PC-9 (cell line): ENCODE measurements around the gene RYR2. TPM values are rescaled to one million over a fixed set of nuclear protein-coding genes. Genes with fewer than 3 reads are reported as not detected.

Experiments used
- BruUV-seq: library from RNA; stranded (reverse); fragments of 400-500 nt; replicated peaks from 2 replicates; lab custom pipeline; 2021; lab: Mats Ljungman, UMichigan
- CTCF ChIA-PET: fragments of 300-600 bp; sonication (Branson Sonifier 250); formaldehyde crosslinking; loops from one replicate; lab custom pipeline; 2022; ENCODE audit warnings: antibody characterized with exemption; lab: Charles Lee
- POLR2A ChIA-PET: fragments of 300-600 bp; sonication (Branson Sonifier 250); formaldehyde crosslinking; loops from one replicate; lab custom pipeline; 2022; ENCODE audit warnings: antibody characterized with exemption; ENCODE audit not compliant: unreplicated experiment; lab: Charles Lee
- DNase-seq, 2 experiments: peaks; one replicate each; pipeline versions ENCODE4 v3.0.0 to v3.0.0-alpha.2; 2015 to 2022; ENCODE audit warnings: mixed read lengths in 1 of 2
- H2AFZ ChIP-seq: fragments of 200-600 bp; sonication (generic); 2 replicates; pipeline ENCODE4 v1.8.1; 2017; ENCODE audit warnings: antibody characterized with exemption
- H3F3A ChIP-seq: fragments of 200-600 bp; sonication (generic); 2 replicates; pipeline ENCODE4 v1.8.1; 2017; ENCODE audit warnings: antibody characterized with exemption, mild to moderate bottlenecking, low read depth; ENCODE audit not compliant: insufficient read depth
- H3K27ac ChIP-seq: fragments of 200-600 bp; sonication (generic); 2 replicates; pipeline ENCODE4 v1.6.1; 2016; ENCODE audit warnings: mixed run types
- H3K27me3 ChIP-seq: fragments of 200-600 bp; sonication (generic); 2 replicates; pipeline ENCODE4 v1.6.1; 2016; ENCODE audit warnings: low read depth, mixed run types; ENCODE audit not compliant: insufficient read depth
- H3K36me3 ChIP-seq: fragments of 200-600 bp; sonication (generic); 2 replicates; pipeline ENCODE4 v1.6.1; 2016; ENCODE audit warnings: low read depth, mixed run types
- H3K4me1 ChIP-seq: fragments of 200-600 bp; sonication (generic); replicated peaks from 2 replicates; pipeline ENCODE4 v1.6.1; 2016; ENCODE audit warnings: mixed run types; ENCODE audit not compliant: insufficient read depth
- H3K4me2 ChIP-seq: fragments of 200-600 bp; sonication (generic); 2 replicates; pipeline ENCODE4 v1.6.1; 2017; ENCODE audit warnings: mixed run types
- H3K4me3 ChIP-seq: fragments of 200-600 bp; sonication (generic); 2 replicates; pipeline ENCODE4 v1.6.1; 2016; ENCODE audit warnings: mixed run types
- H3K79me2 ChIP-seq: fragments of 200-600 bp; sonication (generic); 2 replicates; pipeline ENCODE4 v1.6.1; 2017; ENCODE audit warnings: low read depth, mixed run types
- H3K9me2 ChIP-seq: fragments of 200-600 bp; sonication (generic); 2 replicates; pipeline ENCODE4 v1.8.1; 2017; ENCODE audit warnings: mild to moderate bottlenecking; ENCODE audit not compliant: insufficient read depth
- H3K9me3 ChIP-seq: fragments of 200-600 bp; sonication (generic); 2 replicates; pipeline ENCODE4 v1.8.1; 2016; ENCODE audit warnings: low read depth; ENCODE audit not compliant: insufficient read depth
- H4K20me1 ChIP-seq: fragments of 200-600 bp; sonication (generic); 2 replicates; pipeline ENCODE4 v1.8.1; 2017; ENCODE audit not compliant: insufficient read depth
- EZH2 ChIP-seq: fragments of 200-600 bp; sonication (generic); IDR thresholded peaks from 2 replicates; pipeline ENCODE4 v1.8.0; 2017; ENCODE audit warnings: antibody characterized with exemption, low read depth
- intact Hi-C: fragments of 100-400 bp; cut with micrococcal nuclease; formaldehyde crosslinking; loops from one replicate; pipeline ENCODE4 v1.10.0; 2022; ENCODE audit not compliant: unreplicated experiment
- total RNA-seq: library from RNA; stranded (reverse); gene quantifications from 2 replicates; pipeline ENCODE4 v1.2.3, GENCODE V29; 2021
- TF ChIP-seq, protein P1 (sequence below): fragments of 200-600 bp; sonication (generic); conservative IDR thresholded peaks from 2 replicates; pipeline ENCODE4 v1.6.1; 2017; ENCODE audit warnings: mixed run types, antibody characterized with exemption, mild to moderate bottlenecking, moderate library complexity

Gene RYR2
- total RNA-seq, 1 experiment from 2014 or later = not detected

GRCh38 chr1:237166086-237166485 is 124.1 kb downstream of the RYR2 start:
- Histone ChIP-seq H4K20me1 (no peaks in the 10 kb centered on the region; the same call in 1 of the 2 replicates), H3K27ac (no peak overlapping the region), H3K27me3 (peaks cover 14% of the 10 kb centered on the region), H2AFZ (no peak overlapping the region), H3F3A (no peaks in the 10 kb centered on the region), H3K36me3 (no peaks in the 10 kb centered on the region), H3K4me2 (no peak overlapping the region), H3K9me3 (no peaks in the 10 kb centered on the region), H3K4me3 (no peak overlapping the region), H3K4me1 (no peaks in the 10 kb centered on the region), H3K79me2 (no peaks in the 10 kb centered on the region), H3K9me2 (no peaks in the 10 kb centered on the region)
- BruUV-seq = no TSS peak
- ChIA-PET POLR2A (no interaction called here), CTCF (no interaction called here)
- no peak for DNase-seq
- intact Hi-C loops = no loop called here
- TF ChIP-seq, protein P1, sequence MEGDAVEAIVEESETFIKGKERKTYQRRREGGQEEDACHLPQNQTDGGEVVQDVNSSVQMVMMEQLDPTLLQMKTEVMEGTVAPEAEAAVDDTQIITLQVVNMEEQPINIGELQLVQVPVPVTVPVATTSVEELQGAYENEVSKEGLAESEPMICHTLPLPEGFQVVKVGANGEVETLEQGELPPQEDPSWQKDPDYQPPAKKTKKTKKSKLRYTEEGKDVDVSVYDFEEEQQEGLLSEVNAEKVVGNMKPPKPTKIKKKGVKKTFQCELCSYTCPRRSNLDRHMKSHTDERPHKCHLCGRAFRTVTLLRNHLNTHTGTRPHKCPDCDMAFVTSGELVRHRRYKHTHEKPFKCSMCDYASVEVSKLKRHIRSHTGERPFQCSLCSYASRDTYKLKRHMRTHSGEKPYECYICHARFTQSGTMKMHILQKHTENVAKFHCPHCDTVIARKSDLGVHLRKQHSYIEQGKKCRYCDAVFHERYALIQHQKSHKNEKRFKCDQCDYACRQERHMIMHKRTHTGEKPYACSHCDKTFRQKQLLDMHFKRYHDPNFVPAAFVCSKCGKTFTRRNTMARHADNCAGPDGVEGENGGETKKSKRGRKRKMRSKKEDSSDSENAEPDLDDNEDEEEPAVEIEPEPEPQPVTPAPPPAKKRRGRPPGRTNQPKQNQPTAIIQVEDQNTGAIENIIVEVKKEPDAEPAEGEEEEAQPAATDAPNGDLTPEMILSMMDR = no peak
- TF ChIP-seq EZH2 = no peak

- BruUV-seq = no TSS peak
- DNase-seq = no peak
- H3K36me3 ChIP-seq = no peaks in the 10 kb centered on the region
- no peak overlapping the region for H3K4me2 ChIP-seq
- no peaks in the 10 kb centered on the region for H3F3A ChIP-seq
- ChIA-PET CTCF (no interaction called here), POLR2A (no interaction called here)
- H3K27ac ChIP-seq = no peak overlapping the region
- no peaks in the 10 kb centered on the region for H3K9me2 ChIP-seq
- H3K27me3 ChIP-seq = peaks cover 20% of the 10 kb centered on the region
- TF ChIP-seq, protein P1 = no peak
- no peak for TF ChIP-seq EZH2
- intact Hi-C loops = no loop called here
- no peak overlapping the region for H3K4me3 ChIP-seq
- H2AFZ ChIP-seq = no peak overlapping the region
- H3K4me1 ChIP-seq = no peaks in the 10 kb centered on the region
- no peaks in the 10 kb centered on the region for H3K79me2 ChIP-seq
- no peaks in the 10 kb centered on the region for H4K20me1 ChIP-seq
- no peaks in the 10 kb centered on the region for H3K9me3 ChIP-seq
These were observed 124.7 kb downstream of the RYR2 start for GRCh38 chr1:237166593-237167101.

DNA sequence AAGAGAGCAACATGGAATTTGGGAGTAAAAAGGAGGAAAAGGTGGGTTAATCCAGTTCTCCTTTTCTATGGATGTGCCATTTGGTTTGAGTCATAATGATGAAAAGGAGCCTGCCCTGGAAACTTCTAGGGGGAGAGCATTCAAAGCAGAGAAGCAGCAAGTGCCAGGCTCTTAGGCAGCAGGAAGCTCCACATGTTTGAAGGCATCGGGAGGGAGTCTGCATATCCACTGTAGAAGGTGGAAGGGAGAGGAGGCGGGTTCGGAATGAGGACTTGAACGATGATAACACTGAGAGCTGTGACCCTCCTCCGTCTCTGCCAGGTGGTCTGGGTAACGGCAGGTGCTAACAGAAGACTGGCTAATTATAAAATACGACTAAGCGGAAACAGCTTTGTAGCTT is 128.2 kb downstream of the RYR2 start:
- Histone ChIP-seq H2AFZ (no peak overlapping the region), H3K79me2 (no peaks in the 10 kb centered on the region), H3K4me2 (no peak overlapping the region), H3K4me1 (no peaks in the 10 kb centered on the region), H3K9me2 (no peaks in the 10 kb centered on the region), H3F3A (no peaks in the 10 kb centered on the region), H3K36me3 (no peaks in the 10 kb centered on the region), H4K20me1 (no peaks in the 10 kb centered on the region), H3K9me3 (no peaks in the 10 kb centered on the region), H3K27me3 (peaks cover 55% of the 10 kb centered on the region), H3K27ac (no peak overlapping the region), H3K4me3 (no peak overlapping the region)
- no peak for TF ChIP-seq EZH2
- TF ChIP-seq, protein P1 = no peak
- CTCF ChIA-PET = no interaction called here
- DNase-seq = no peak
- BruUV-seq = no TSS peak
- intact Hi-C loops = no loop called here
- POLR2A ChIA-PET = no interaction called here
